H1 (cell line): Measurements from ENCODE around the gene CNOT1. TPM values are rescaled to one million over a fixed set of nuclear protein-coding genes. Genes with fewer than 3 reads are reported as not detected.

ENCODE experiments used
- CTCF ChIA-PET: fragments of 300-600 bp; sonication (Branson Sonifier 250); formaldehyde crosslinking; loops from one replicate; lab custom pipeline; 2021; ENCODE audit not compliant: partially characterized antibody; lab: Charles Lee
- POLR2A ChIA-PET: fragments of 300-600 bp; sonication (Branson Sonifier 250); formaldehyde crosslinking; loops from one replicate; lab custom pipeline; 2021; ENCODE audit warnings: inconsistent platforms; ENCODE audit not compliant: partially characterized antibody; lab: Charles Lee
- DNase-seq, 2 experiments: peaks; one replicate each; pipeline versions ENCODE4 v3.0.0 to v3.0.0-alpha.2; 2010 to 2022; ENCODE audit warnings: low spot score in 2 of 2, low read depth in 1 of 2, mixed read lengths in 1 of 2
- FAIRE-seq: peaks from 2 replicates; lab custom pipeline; 2011; peaks lifted over from hg19 to GRCh38; lab: Jason Lieb, UNC
- H2AFZ ChIP-seq: 2 replicates; pipeline ENCODE4 v1.8.1; 2012; ENCODE audit warnings: low read length, inconsistent platforms
- H2AK5ac ChIP-seq: 2 replicates; pipeline ENCODE4 v1.6.1; 2013; ENCODE audit warnings: low read depth, low read length
- H2BK120ac ChIP-seq: replicated peaks from 2 replicates; pipeline ENCODE3; 2013; ENCODE audit warnings: low read depth, low read length, inconsistent platforms
- H2BK12ac ChIP-seq: 2 replicates; pipeline ENCODE4 v1.6.1; 2013; ENCODE audit warnings: low read depth, low read length
- H2BK15ac ChIP-seq: 2 replicates; pipeline ENCODE4 v1.6.1; 2013; ENCODE audit warnings: low read length
- H2BK20ac ChIP-seq: 2 replicates; pipeline ENCODE4 v1.6.1; 2013; ENCODE audit warnings: low read length
- H2BK5ac ChIP-seq: 2 replicates; pipeline ENCODE4 v1.6.1; 2013; ENCODE audit warnings: low read depth, low read length
- H3K14ac ChIP-seq: 2 replicates; pipeline ENCODE4 v1.6.1; 2013; ENCODE audit warnings: inconsistent platforms; ENCODE audit not compliant: insufficient read length
- H3K18ac ChIP-seq: 2 replicates; pipeline ENCODE4 v1.6.1; 2013; ENCODE audit warnings: low read length; ENCODE audit errors: extremely low read depth
- H3K23ac ChIP-seq: 2 replicates; pipeline ENCODE4 v1.6.1; 2013; ENCODE audit warnings: inconsistent platforms; ENCODE audit not compliant: insufficient read length
- H3K23me2 ChIP-seq: 2 replicates; pipeline ENCODE4 v1.6.1; 2013; ENCODE audit warnings: low read depth, low read length
- H3K27ac ChIP-seq: 2 replicates; pipeline ENCODE4 v1.6.1; 2011; ENCODE audit warnings: low read depth, low read length, inconsistent platforms
- H3K27me3 ChIP-seq, 4 experiments: replicated peaks in 1 of 4; 1 replicate in 1 of 4; 2 replicates in 3 of 4; pipeline versions ENCODE4 v1.6.1 to v1.8.1; 2011 to 2013; ENCODE audit warnings: low read length in 3 of 4, mild to moderate bottlenecking in 3 of 4, inconsistent platforms in 2 of 4, mixed read lengths in 2 of 4, moderate library complexity in 1 of 4; ENCODE audit not compliant: control insufficient read depth in 3 of 4, insufficient read depth in 3 of 4; ENCODE audit errors: extremely low read depth in 1 of 4
- H3K36me3 ChIP-seq, 4 experiments: 2 replicates each; pipeline versions ENCODE4 v1.6.1 to v1.8.1; 2011 to 2013; ENCODE audit warnings: mild to moderate bottlenecking in 4 of 4, low read length in 3 of 4, moderate library complexity in 2 of 4, control low read depth in 1 of 4, inconsistent platforms in 1 of 4; ENCODE audit not compliant: insufficient read depth in 4 of 4, control insufficient read depth in 2 of 4
- H3K4ac ChIP-seq: replicated peaks from 2 replicates; pipeline ENCODE3; 2013; ENCODE audit warnings: low read length, low read depth, mixed read lengths, inconsistent platforms; ENCODE audit not compliant: insufficient read length
- H3K4me1 ChIP-seq, 4 experiments: replicated peaks in 1 of 4; 1 replicate in 1 of 4; 2 replicates in 3 of 4; pipeline versions ENCODE4 v1.6.1 to v1.8.1; 2011 to 2013; ENCODE audit warnings: low read length in 3 of 4, inconsistent platforms in 2 of 4, mixed read lengths in 1 of 4; ENCODE audit not compliant: insufficient read depth in 4 of 4, control insufficient read depth in 3 of 4
- H3K4me2 ChIP-seq, 2 experiments: 2 replicates each; pipeline versions ENCODE4 v1.6.1 to v1.8.1; 2011 to 2013; ENCODE audit warnings: low read depth in 2 of 2, low read length in 2 of 2, control low read depth in 1 of 2, inconsistent platforms in 1 of 2, mild to moderate bottlenecking in 1 of 2; ENCODE audit not compliant: insufficient read depth in 1 of 2
- H3K4me3 ChIP-seq, 4 experiments: fragments of 200-600, 300-600 bp in 1 of 4; sonication (generic), shearing (Covaris generic), sonication (Bioruptor Twin) in 1 of 4; 2 replicates each; pipeline versions ENCODE4 v1.5.1 to v1.8.1; 2011 to 2016; ENCODE audit warnings: low read length in 4 of 4, low read depth in 3 of 4, control low read depth in 2 of 4, inconsistent platforms in 2 of 4, mild to moderate bottlenecking in 2 of 4, mixed read lengths in 1 of 4, moderate library complexity in 1 of 4; ENCODE audit not compliant: insufficient read depth in 2 of 4; ENCODE audit errors: extremely low read depth in 1 of 4
- H3K56ac ChIP-seq: replicated peaks from 2 replicates; pipeline ENCODE3; 2013; ENCODE audit warnings: low read depth, mild to moderate bottlenecking, mixed read lengths, low read length, inconsistent platforms; ENCODE audit not compliant: insufficient read length
- H3K79me1 ChIP-seq: 2 replicates; pipeline ENCODE4 v1.6.1; 2013; ENCODE audit warnings: low read depth, low read length, control low read depth
- H3K79me2 ChIP-seq, 2 experiments: 2 replicates each; pipeline versions ENCODE4 v1.6.1 to v1.8.1; 2012 to 2013; ENCODE audit warnings: low read length in 2 of 2, mild to moderate bottlenecking in 2 of 2, inconsistent platforms in 1 of 2; ENCODE audit not compliant: insufficient read depth in 2 of 2, control insufficient read depth in 1 of 2
- H3K9ac ChIP-seq, 4 experiments: replicated peaks in 1 of 4; 1 replicate in 1 of 4; 2 replicates in 3 of 4; pipeline versions ENCODE4 v1.6.1 to v1.8.1; 2011 to 2013; ENCODE audit warnings: low read depth in 3 of 4, low read length in 3 of 4, control low read depth in 2 of 4, mild to moderate bottlenecking in 2 of 4, moderate library complexity in 2 of 4, inconsistent platforms in 1 of 4; ENCODE audit errors: extremely low read depth in 1 of 4
- H3K9me3 ChIP-seq, 2 experiments: 2 replicates each; pipeline versions ENCODE4 v1.6.1 to v1.8.1; 2012 to 2013; ENCODE audit warnings: mild to moderate bottlenecking in 2 of 2, moderate library complexity in 2 of 2, control low read depth in 1 of 2, inconsistent platforms in 1 of 2, low read depth in 1 of 2, low read length in 1 of 2, mixed read lengths in 1 of 2; ENCODE audit not compliant: insufficient read depth in 2 of 2
- H4K20me1 ChIP-seq, 2 experiments: replicated peaks in 1 of 2; 2 replicates each; pipeline versions ENCODE3 to v1.8.1; 2011 to 2013; ENCODE audit warnings: inconsistent platforms in 2 of 2, low read length in 2 of 2, mild to moderate bottlenecking in 1 of 2; ENCODE audit not compliant: insufficient read depth in 2 of 2, control insufficient read depth in 1 of 2
- H4K5ac ChIP-seq: 2 replicates; pipeline ENCODE4 v1.6.1; 2013; ENCODE audit warnings: low read length, low read depth, mixed read lengths, inconsistent platforms; ENCODE audit not compliant: insufficient read length
- H4K8ac ChIP-seq: 2 replicates; pipeline ENCODE4 v1.8.0; 2013; ENCODE audit warnings: mild to moderate bottlenecking, moderate library complexity, low read length, inconsistent platforms; ENCODE audit not compliant: insufficient read depth; ENCODE audit errors: extremely low read depth
- H4K91ac ChIP-seq: replicated peaks from 2 replicates; pipeline ENCODE3; 2013; ENCODE audit warnings: low read length, mixed read lengths, inconsistent platforms; ENCODE audit not compliant: insufficient read length
- ATF2 ChIP-seq: IDR thresholded peaks from 2 replicates; pipeline ENCODE4 v1.6.1; 2012; ENCODE audit warnings: low read length, inconsistent platforms
- BACH1 ChIP-seq: IDR thresholded peaks from 2 replicates; pipeline ENCODE4 v1.6.1; 2012; ENCODE audit warnings: low read length, improper control_type of control experiment
- BRCA1 ChIP-seq: IDR thresholded peaks from 2 replicates; pipeline ENCODE4 v1.6.1; 2012; ENCODE audit warnings: low read depth, low read length, improper control_type of control experiment
- CHD2 ChIP-seq: IDR thresholded peaks from 2 replicates; pipeline ENCODE4 v1.6.1; 2012; ENCODE audit warnings: low read length, improper control_type of control experiment
- KDM1A ChIP-seq: fragments of 200-600, 300-600 bp; sonication (generic); IDR thresholded peaks from 2 replicates; pipeline ENCODE4 v1.7.1; 2016; ENCODE audit warnings: mild to moderate bottlenecking, low read length, borderline replicate concordance
- NRF1 ChIP-seq: IDR thresholded peaks from 2 replicates; pipeline ENCODE4 v1.6.1; 2011; ENCODE audit warnings: mild to moderate bottlenecking, low read depth, low read length, improper control_type of control experiment
- POU5F1 ChIP-seq: IDR thresholded peaks from 2 replicates; pipeline ENCODE4 v1.6.1; 2011; ENCODE audit warnings: low read depth, mild to moderate bottlenecking, low read length, moderate library complexity
- SUZ12 ChIP-seq: fragments of 200-600 bp; sonication (generic); IDR thresholded peaks from 2 replicates; pipeline ENCODE4 v1.6.1; 2012; ENCODE audit warnings: mild to moderate bottlenecking, inconsistent platforms, low read length, moderate library complexity, mixed read lengths
- TAF1 ChIP-seq: IDR thresholded peaks from 2 replicates; pipeline ENCODE4 v1.6.1; 2011; ENCODE audit warnings: mild to moderate bottlenecking, low read depth, low read length
- YY1 ChIP-seq: IDR thresholded peaks from 2 replicates; pipeline ENCODE4 v1.6.1; 2011; ENCODE audit warnings: low read depth, mild to moderate bottlenecking, low read length
- WGBS, 2 experiments: shearing (Covaris generic) in 1 of 2; methylation state at CpG; one replicate each; pipeline versions ENCODE4 v1.1.6 to v1.1.7; 2013 to 2015; ENCODE audit warnings: low lambda C conversion rate in 2 of 2, mixed read lengths in 2 of 2, inconsistent platforms in 1 of 2, low coverage in 1 of 2, missing lambda C conversion rate in 1 of 2; ENCODE audit not compliant: insufficient replicate concordance in 2 of 2, insufficient coverage in 1 of 2, insufficient read length in 1 of 2; ENCODE audit errors: extremely low coverage in 1 of 2, missing lambda C conversion rate in 1 of 2; 5-methylcytosine and 5-hydroxymethylcytosine counted together
- polyA plus RNA-seq, 7 experiments: library from polyadenylated mRNA; depleted of rRNA in 3 of 7; stranded (reverse) in 5 of 7; unstranded in 2 of 7; fragments of >200 nt in 5 of 7; fragments of 200-250 nt in 2 of 7; gene quantifications; 1 replicate in 5 of 7; 2 replicates in 1 of 7; 4 replicates in 1 of 7; pipeline versions ENCODE4 v1.2.1 to v1.2.3, GENCODE V29; 2011 to 2013; ENCODE audit warnings: missing spikeins in 2 of 7, mixed read lengths in 2 of 7
- total RNA-seq: library from RNA; stranded (reverse); fragmentation: NEBNext Ultra II Directional; extraction: Animal tissue kit (Norgen Biotek cat#: 25700); gene quantifications from 2 replicates; pipeline ENCODE4 v1.2.1, GENCODE V29; 2021
- TF ChIP-seq, protein P1 (sequence below): IDR thresholded peaks from 2 replicates; pipeline ENCODE4 v1.6.1; 2012; ENCODE audit warnings: inconsistent platforms
- TF ChIP-seq, protein P2 (sequence below): IDR thresholded peaks from 2 replicates; pipeline ENCODE4 v1.6.1; 2012; ENCODE audit warnings: inconsistent platforms

Gene CNOT1
- total and polyA plus RNA-seq, 2 of the 8 experiments (the other 6 are each of a cell fraction or from before 2014, with no cell fraction given), result 306 to 319 TPM

GRCh38 chr16:58639836-58640235 is 10.2 kb upstream of the CNOT1 start:
- Histone ChIP-seq H3K56ac (no peak overlapping the region), H4K20me1 (no peaks in the 10 kb centered on the region), H4K91ac (no peak overlapping the region), H3K27ac (no peak overlapping the region), H2BK20ac (no peak overlapping the region), H2BK5ac (no peak overlapping the region), H3K9ac (no peak overlapping the region), H4K5ac (no peak overlapping the region), H2AFZ (no peak overlapping the region), H3K23ac (no peak overlapping the region), H3K4me3 (no peak overlapping the region), H2AK5ac (no peak overlapping the region), H3K27me3 (no peaks in the 10 kb centered on the region), H3K4ac (no peak overlapping the region), H2BK120ac (no peak overlapping the region), H2BK15ac (no peak overlapping the region), H3K9me3 (no peaks in the 10 kb centered on the region), H3K79me1 (no peaks in the 10 kb centered on the region), H3K14ac (no peak overlapping the region), H3K18ac (no peak overlapping the region), H3K36me3 (no peaks in the 10 kb centered on the region), H2BK12ac (no peak overlapping the region), H3K23me2 (peaks cover 2% of the 10 kb centered on the region; the same call in 1 of the 2 replicates), H3K4me1 (no peaks in the 10 kb centered on the region), H4K8ac (no peak overlapping the region), H3K4me2 (no peak overlapping the region), H3K79me2 (no peaks in the 10 kb centered on the region)
- TF ChIP-seq SUZ12 (no peak), YY1 (no peak), BRCA1 (no peak), POU5F1 (no peak), ATF2 (no peak), NRF1 (no peak), TAF1 (no peak), CHD2 (no peak), KDM1A (no peak), BACH1 (no peak)
- TF ChIP-seq, protein P1, sequence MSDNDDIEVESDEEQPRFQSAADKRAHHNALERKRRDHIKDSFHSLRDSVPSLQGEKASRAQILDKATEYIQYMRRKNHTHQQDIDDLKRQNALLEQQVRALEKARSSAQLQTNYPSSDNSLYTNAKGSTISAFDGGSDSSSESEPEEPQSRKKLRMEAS, result no peak
- TF ChIP-seq, protein P2, sequence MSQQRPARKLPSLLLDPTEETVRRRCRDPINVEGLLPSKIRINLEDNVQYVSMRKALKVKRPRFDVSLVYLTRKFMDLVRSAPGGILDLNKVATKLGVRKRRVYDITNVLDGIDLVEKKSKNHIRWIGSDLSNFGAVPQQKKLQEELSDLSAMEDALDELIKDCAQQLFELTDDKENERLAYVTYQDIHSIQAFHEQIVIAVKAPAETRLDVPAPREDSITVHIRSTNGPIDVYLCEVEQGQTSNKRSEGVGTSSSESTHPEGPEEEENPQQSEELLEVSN, result no peak
- DNase-seq (no peak), FAIRE-seq (no peak)
- ChIA-PET POLR2A (no interaction called here), CTCF (interaction anchor here (0.9 to 1.4 kb wide), 5 partner anchors 9 to 116 kb away, joined by 3 to 7 read pairs (median 4); no protein-coding TSS in a partner anchor)
- WGBS, 2 experiments, result 86% methylated on average over 8 of the region's 8 CpGs; no CpG with 5 or more reads in 1 of the 2 experiments
